GM19238 (cell line): Measurements from ENCODE around the gene PAPPA2.

Experiments
- DNase-seq: peaks from one replicate; pipeline ENCODE4 v3.0.0; 2011; ENCODE audit warnings: low spot score; ENCODE audit not compliant: insufficient read length

The PAPPA2 gene

GRCh38 chr1:176765608-176766007 lies 302.6 kb downstream of the PAPPA2 start:
- no peak for DNase-seq

- no peak for DNase-seq
Measured at GRCh38 chr1:176766779-176767178, 303.8 kb downstream of the PAPPA2 start.

GRCh38 chr1:176767714-176768136 lies 304.8 kb downstream of the PAPPA2 start:
- no peak for DNase-seq

GRCh38 chr1:176768532-176768931 lies 305.6 kb downstream of the PAPPA2 start:
- DNase-seq = no peak

- no peak for DNase-seq
Measured at GRCh38 chr1:176770066-176770465, 307.1 kb downstream of the PAPPA2 start.

- DNase-seq = no peak
Measured at GRCh38 chr1:176773038-176773437, 310.1 kb downstream of the PAPPA2 start.

- no peak for DNase-seq
Measured at GRCh38 chr1:176774224-176774623, 311.2 kb downstream of the PAPPA2 start.

- DNase-seq = no peak
Measured at GRCh38 chr1:176775378-176775777, 312.4 kb downstream of the PAPPA2 start.

GRCh38 chr1:176775996-176776395 lies 313.0 kb downstream of the PAPPA2 start:
- no peak for DNase-seq

- DNase-seq = no peak
Measured at GRCh38 chr1:176778056-176778455, 315.1 kb downstream of the PAPPA2 start.

GRCh38 chr1:176779992-176780328 lies 317.0 kb downstream of the PAPPA2 start:
- no peak for DNase-seq

GRCh38 chr1:176783309-176783708 lies 320.3 kb downstream of the PAPPA2 start:
- DNase-seq = no peak

GRCh38 chr1:176785056-176785455 lies 322.1 kb downstream of the PAPPA2 start:
- no peak for DNase-seq

- DNase-seq = no peak
Measured at GRCh38 chr1:176785791-176786190, 322.8 kb downstream of the PAPPA2 start.

- no peak for DNase-seq
Measured at GRCh38 chr1:176786274-176786673, 323.3 kb downstream of the PAPPA2 start.

GRCh38 chr1:176789571-176790090 lies 326.7 kb downstream of the PAPPA2 start:
- no peak for DNase-seq

- no peak for DNase-seq
Measured at GRCh38 chr1:176790786-176791185, 327.8 kb downstream of the PAPPA2 start.

- no peak for DNase-seq
Measured at GRCh38 chr1:176791906-176792305, 328.9 kb downstream of the PAPPA2 start.

GRCh38 chr1:176794897-176795508 lies 332.0 kb downstream of the PAPPA2 start:
- DNase-seq = no peak

GRCh38 chr1:176795929-176796328 lies 333.0 kb downstream of the PAPPA2 start:
- no peak for DNase-seq

GRCh38 chr1:176796583-176796982 lies 333.6 kb downstream of the PAPPA2 start:
- no peak for DNase-seq

- no peak for DNase-seq
Measured at GRCh38 chr1:176799327-176799726, 336.4 kb downstream of the PAPPA2 start.

- DNase-seq = no peak
Measured at GRCh38 chr1:176800978-176801513, 338.1 kb downstream of the PAPPA2 start.
